Breast epithelium (tissue), 4 donors: ENCODE measurements around the gene CATSPER1. TPM values are rescaled to one million over a fixed set of nuclear protein-coding genes. Genes with fewer than 3 reads are reported as not detected.

Experiments
- DNase-seq, 2 donors: peaks; one replicate each; pipeline ENCODE4 v3.0.0-alpha.2; 2019; ENCODE audit warnings: low spot score in 2 of 2
- H3K27ac ChIP-seq, 2 donors: fragments of 200-600 bp; sonication (generic) in 1 of 2; one replicate each; pipeline ENCODE4 v1.5.1; 2016 to 2019; ENCODE audit warnings: mild to moderate bottlenecking in 1 of 2
- H3K27me3 ChIP-seq, 2 donors: fragments of 200-600 bp; sonication (generic) in 1 of 2; one replicate each; pipeline versions ENCODE4 v1.5.1 to v1.6.0; 2017 to 2019; ENCODE audit warnings: control low read depth in 1 of 2, mild to moderate bottlenecking in 1 of 2
- H3K36me3 ChIP-seq: fragments of 200-600 bp; one replicate; pipeline ENCODE4 v1.5.1; 2019
- H3K4me1 ChIP-seq, 2 donors: fragments of 200-600 bp; sonication (generic); one replicate each; pipeline ENCODE4 v1.5.1; 2016 to 2019; ENCODE audit warnings: control low read depth in 1 of 2
- H3K4me3 ChIP-seq, 3 donors: fragments of 200-600 bp; sonication (generic); 1 replicate in 2 of 3; 2 replicates in 1 of 3; pipeline ENCODE4 v1.5.1; 2016 to 2019; ENCODE audit warnings: mild to moderate bottlenecking in 3 of 3, moderate library complexity in 2 of 3
- H3K9me3 ChIP-seq, 2 donors: fragments of 200-600 bp; sonication (generic) in 1 of 2; one replicate each; pipeline ENCODE4 v1.5.1; 2016 to 2019; ENCODE audit warnings: control low read depth in 1 of 2
- POLR2A ChIP-seq: fragments of 450-650 bp; IDR thresholded peaks from one replicate; pipeline ENCODE4 v1.6.1; 2016; ENCODE audit warnings: antibody characterized with exemption, mild to moderate bottlenecking, moderate library complexity
- POLR2AphosphoS5 ChIP-seq, 3 donors: sonication (generic); formaldehyde crosslinking; IDR thresholded peaks; one replicate each; pipeline ENCODE4 v1.6.1; 2017; ENCODE audit warnings: antibody characterized with exemption in 3 of 3
- intact Hi-C: fragments of 100-400 bp; cut with DNase I; formaldehyde crosslinking; loops from one replicate; pipeline ENCODE4 v1.15.1; 2023; ENCODE audit warnings: low total_unique reads
- total RNA-seq, 3 donors: library from RNA; depleted of rRNA; stranded (reverse); fragments of >200 nt; gene quantifications; one replicate each; pipeline ENCODE4 v1.1.0, GENCODE V29; 2016
- TF ChIP-seq, protein P1 (sequence below), 3 donors: fragments of 450-650 bp; IDR thresholded peaks; one replicate each; pipeline ENCODE4 v1.5.1; 2016 to 2017; ENCODE audit warnings: antibody characterized with exemption in 3 of 3, mild to moderate bottlenecking in 3 of 3, moderate library complexity in 3 of 3

Gene CATSPER1
- total RNA-seq, 3 donors from 2014 or later: 0.32 to 1.3 TPM; not detected in 1

DNA sequence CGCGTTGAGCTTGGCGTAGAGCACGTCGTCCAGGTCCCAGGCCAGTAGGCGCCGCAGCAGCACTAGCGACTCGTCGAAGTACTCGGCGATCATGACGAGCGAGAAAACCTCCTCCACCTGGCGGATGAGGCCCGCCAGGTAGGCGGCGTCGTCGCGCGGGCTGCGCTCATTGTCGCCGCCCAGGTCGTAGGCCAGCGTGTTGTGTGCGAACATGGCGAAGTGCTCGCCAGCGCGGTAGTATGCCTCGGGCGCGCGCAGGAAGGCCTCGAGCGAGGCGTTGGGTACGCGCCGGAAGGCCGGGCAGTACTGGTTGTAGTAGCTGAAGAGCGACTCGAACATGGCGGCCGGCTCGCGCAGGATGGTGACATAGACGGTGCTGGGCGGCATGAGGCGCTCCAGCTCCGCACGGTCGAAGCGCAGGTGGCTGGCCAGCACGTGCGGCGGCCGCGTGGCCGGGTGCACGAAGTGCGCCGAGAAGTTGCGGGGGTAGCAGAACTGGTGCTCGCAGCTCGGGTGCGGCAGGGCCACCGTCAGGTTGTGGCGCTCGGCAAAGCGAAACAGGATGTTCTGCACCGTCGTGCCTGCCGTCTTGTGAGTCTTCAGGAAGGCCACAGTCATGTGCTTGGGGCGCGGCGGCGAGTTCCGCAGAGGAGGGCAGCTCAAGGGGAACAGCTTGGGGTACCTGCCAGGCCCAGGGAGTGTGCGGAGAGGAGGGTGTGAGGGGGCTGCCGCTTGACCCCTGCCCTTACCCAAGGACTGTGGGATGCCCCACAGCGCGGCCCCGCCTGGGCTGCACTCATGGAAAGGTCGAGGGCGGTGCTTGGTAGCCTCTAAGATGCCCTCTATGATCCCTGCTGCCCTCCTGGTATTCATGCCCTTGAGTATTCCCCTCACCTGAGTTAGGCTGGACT is 17.0 kb upstream of the CATSPER1 start:
- no peak for DNase-seq
- no peak overlapping the region for H3K27ac ChIP-seq
- intact Hi-C loops: no loop called here
- H3K4me3 ChIP-seq: no peak overlapping the region
- peaks cover 0 to 4% of the 10 kb centered on the region in 2 donors for H3K27me3 ChIP-seq
- no peaks in the 10 kb centered on the region for H3K36me3 ChIP-seq
- H3K9me3 ChIP-seq: no peaks in the 10 kb centered on the region
- H3K4me1 ChIP-seq: no peaks in the 10 kb centered on the region
- TF ChIP-seq POLR2AphosphoS5 (IDR thresholded peaks at IDR 0.05): no peak
- TF ChIP-seq POLR2A: no peak
- TF ChIP-seq, protein P1, sequence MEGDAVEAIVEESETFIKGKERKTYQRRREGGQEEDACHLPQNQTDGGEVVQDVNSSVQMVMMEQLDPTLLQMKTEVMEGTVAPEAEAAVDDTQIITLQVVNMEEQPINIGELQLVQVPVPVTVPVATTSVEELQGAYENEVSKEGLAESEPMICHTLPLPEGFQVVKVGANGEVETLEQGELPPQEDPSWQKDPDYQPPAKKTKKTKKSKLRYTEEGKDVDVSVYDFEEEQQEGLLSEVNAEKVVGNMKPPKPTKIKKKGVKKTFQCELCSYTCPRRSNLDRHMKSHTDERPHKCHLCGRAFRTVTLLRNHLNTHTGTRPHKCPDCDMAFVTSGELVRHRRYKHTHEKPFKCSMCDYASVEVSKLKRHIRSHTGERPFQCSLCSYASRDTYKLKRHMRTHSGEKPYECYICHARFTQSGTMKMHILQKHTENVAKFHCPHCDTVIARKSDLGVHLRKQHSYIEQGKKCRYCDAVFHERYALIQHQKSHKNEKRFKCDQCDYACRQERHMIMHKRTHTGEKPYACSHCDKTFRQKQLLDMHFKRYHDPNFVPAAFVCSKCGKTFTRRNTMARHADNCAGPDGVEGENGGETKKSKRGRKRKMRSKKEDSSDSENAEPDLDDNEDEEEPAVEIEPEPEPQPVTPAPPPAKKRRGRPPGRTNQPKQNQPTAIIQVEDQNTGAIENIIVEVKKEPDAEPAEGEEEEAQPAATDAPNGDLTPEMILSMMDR (IDR thresholded peaks at IDR 0.05): no peak

DNA sequence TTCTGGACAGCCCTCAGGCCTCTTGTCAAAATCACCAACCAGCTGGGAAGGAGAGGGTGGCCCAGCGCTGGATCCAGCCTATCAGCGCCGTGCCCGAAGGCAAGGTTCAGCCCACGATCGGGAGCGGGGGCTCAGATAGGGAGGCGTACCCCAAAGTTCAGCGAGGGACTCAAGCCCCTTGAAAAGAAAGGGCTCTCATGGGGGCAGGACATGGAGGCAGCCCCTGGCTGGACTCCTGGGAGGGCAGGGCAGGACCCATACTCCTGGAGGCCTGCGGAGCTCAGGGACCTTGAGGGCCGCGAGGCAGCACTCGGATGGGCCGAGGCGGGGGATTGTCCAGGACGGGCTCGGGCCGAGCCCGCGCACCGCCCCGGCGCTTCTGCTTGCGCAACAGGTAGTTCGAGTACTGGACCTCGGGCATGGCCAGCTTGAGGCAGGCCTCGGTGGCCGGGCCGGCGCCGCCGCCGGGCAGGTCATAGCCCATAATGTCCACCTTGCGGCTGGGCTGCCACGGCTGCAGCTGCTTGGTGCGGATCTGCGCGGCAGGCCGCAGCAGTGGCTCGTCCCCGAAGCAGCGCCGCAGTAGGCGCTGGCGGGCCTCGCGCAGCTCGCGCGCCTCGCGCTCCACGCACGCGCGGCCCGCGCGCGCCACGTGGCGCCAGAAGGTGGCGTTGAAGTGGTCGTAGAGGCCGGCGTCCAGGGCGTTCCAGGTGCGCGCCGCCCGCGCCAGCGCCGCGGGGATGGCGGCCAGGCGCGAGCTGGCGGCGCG is 16.1 kb upstream of the CATSPER1 start:
- H3K4me3 ChIP-seq: no peak overlapping the region
- DNase-seq: no peak
- no peaks in the 10 kb centered on the region for H3K4me1 ChIP-seq
- H3K9me3 ChIP-seq: no peaks in the 10 kb centered on the region
- intact Hi-C loops: no loop called here
- H3K27ac ChIP-seq: no peak overlapping the region
- no peaks in the 10 kb centered on the region for H3K27me3 ChIP-seq
- H3K36me3 ChIP-seq: no peaks in the 10 kb centered on the region
- TF ChIP-seq, protein P1 (IDR thresholded peaks at IDR 0.05): no peak
- TF ChIP-seq POLR2A (no peak), POLR2AphosphoS5 (IDR thresholded peaks at IDR 0.05) (no peak)

GRCh38 chr11:66039765-66040164 is 13.5 kb upstream of the CATSPER1 start:
- intact Hi-C loops: no loop called here
- TF ChIP-seq, protein P1 (IDR thresholded peaks at IDR 0.05): no peak
- TF ChIP-seq POLR2AphosphoS5 (IDR thresholded peaks at IDR 0.05) (no peak), POLR2A (no peak)
- no peaks in the 10 kb centered on the region for H3K4me1 ChIP-seq
- H3K27me3 ChIP-seq: no peaks in the 10 kb centered on the region
- H3K9me3 ChIP-seq: no peaks in the 10 kb centered on the region
- DNase-seq: no peak
- no peak overlapping the region for H3K4me3 ChIP-seq
- H3K36me3 ChIP-seq: no peaks in the 10 kb centered on the region
- no peak overlapping the region for H3K27ac ChIP-seq

DNA sequence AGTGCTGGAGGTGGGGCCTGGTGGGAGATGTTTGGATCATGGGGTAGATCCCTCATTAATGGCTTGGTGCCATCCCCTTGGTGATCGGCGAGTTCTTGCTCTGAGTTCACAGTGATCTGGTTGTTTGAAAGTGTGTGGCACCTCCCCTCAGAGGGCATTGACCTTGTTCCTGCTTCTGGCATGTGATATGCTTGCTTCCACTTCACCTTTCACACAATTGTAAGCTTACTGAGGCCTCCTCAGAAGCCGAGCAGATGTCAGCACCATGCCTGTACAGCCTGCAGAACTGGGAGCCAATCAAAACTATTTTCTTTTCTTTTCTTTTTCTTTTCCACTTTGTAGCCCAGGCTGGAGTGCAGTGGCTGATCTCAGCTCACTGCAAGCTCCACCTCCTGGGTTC is 11.0 kb upstream of the CATSPER1 start:
- TF ChIP-seq POLR2AphosphoS5 (IDR thresholded peaks at IDR 0.05) (no peak), POLR2A (no peak)
- TF ChIP-seq, protein P1 (IDR thresholded peaks at IDR 0.05): no peak
- H3K27me3 ChIP-seq: no peaks in the 10 kb centered on the region
- H3K4me3 ChIP-seq: no peak overlapping the region
- no peaks in the 10 kb centered on the region for H3K4me1 ChIP-seq
- H3K36me3 ChIP-seq: no peaks in the 10 kb centered on the region
- H3K27ac ChIP-seq: no peak overlapping the region
- DNase-seq: no peak
- no peaks in the 10 kb centered on the region for H3K9me3 ChIP-seq
- intact Hi-C loops: no loop called here

GRCh38 chr11:66036334-66036710 is 10.0 kb upstream of the CATSPER1 start:
- H3K27ac ChIP-seq: no peak overlapping the region
- DNase-seq: no peak
- H3K36me3 ChIP-seq: no peaks in the 10 kb centered on the region
- H3K9me3 ChIP-seq: no peaks in the 10 kb centered on the region
- H3K4me3 ChIP-seq: no peak overlapping the region
- H3K27me3 ChIP-seq: no peaks in the 10 kb centered on the region
- intact Hi-C loops: no loop called here
- no peaks in the 10 kb centered on the region for H3K4me1 ChIP-seq
- TF ChIP-seq POLR2AphosphoS5 (IDR thresholded peaks at IDR 0.05) (no peak), POLR2A (no peak)
